GM19397 (cell line): ENCODE data around the gene MYH14.

Source experiments
- ATAC-seq: cut with Tn5 transposase; IDR thresholded peaks from one replicate; pipeline ENCODE4 v1.9.1; 2021; ENCODE audit warnings: mild to moderate bottlenecking, moderate library complexity; ENCODE audit not compliant: unreplicated experiment

Gene MYH14

GRCh38 chr19:50203281-50204080 is at the start of gene MYH14:
TSS of gene MYH14 (plus strand) at chr19:50203622. CDS start at chr19:50210366, 6,744 bp downstream.
- no peak for ATAC-seq

GRCh38 chr19:50154529-50154928 is 48.9 kb upstream of the MYH14 start:
- no peak for ATAC-seq

GRCh38 chr19:50155520-50156109 is 47.8 kb upstream of the MYH14 start:
- no peak for ATAC-seq

- no peak for ATAC-seq
Observed at GRCh38 chr19:50158577-50158976, 44.8 kb upstream of the MYH14 start.

- ATAC-seq, result no peak
Observed at GRCh38 chr19:50159078-50159477, 44.3 kb upstream of the MYH14 start.

- ATAC-seq, result no peak
Observed at GRCh38 chr19:50162988-50163387, 40.4 kb upstream of the MYH14 start, which contains the start of gene IZUMO2. TSS of gene IZUMO2 (minus strand) at chr19:50163281. CDS start at chr19:50163194, 87 bp downstream.

GRCh38 chr19:50167314-50167721 is 36.1 kb upstream of the MYH14 start:
- no peak for ATAC-seq

- no peak for ATAC-seq
Observed at GRCh38 chr19:50171752-50172151, 31.7 kb upstream of the MYH14 start.

- ATAC-seq, result no peak
Observed at GRCh38 chr19:50172726-50173125, 30.7 kb upstream of the MYH14 start.

GRCh38 chr19:50173127-50173526 is 30.3 kb upstream of the MYH14 start:
- ATAC-seq, result no peak

GRCh38 chr19:50174100-50174793 is 29.2 kb upstream of the MYH14 start:
- ATAC-seq, result no peak

- ATAC-seq, result no peak
Observed at GRCh38 chr19:50175924-50176323, 27.5 kb upstream of the MYH14 start.

GRCh38 chr19:50176775-50177174 is 26.6 kb upstream of the MYH14 start:
- no peak for ATAC-seq

- ATAC-seq, result no peak
Observed at GRCh38 chr19:50178320-50178719, 25.1 kb upstream of the MYH14 start.

GRCh38 chr19:50178859-50179537 is 24.4 kb upstream of the MYH14 start:
- no peak for ATAC-seq

GRCh38 chr19:50181121-50181520 is 22.3 kb upstream of the MYH14 start:
- no peak for ATAC-seq

- ATAC-seq, result no peak
Observed at GRCh38 chr19:50184196-50184595, 19.2 kb upstream of the MYH14 start.

GRCh38 chr19:50187937-50188336 is 15.5 kb upstream of the MYH14 start:
- ATAC-seq, result no peak

GRCh38 chr19:50189331-50189730 is 14.1 kb upstream of the MYH14 start:
- no peak for ATAC-seq

- ATAC-seq, result no peak
Observed at GRCh38 chr19:50190439-50190891, 13.0 kb upstream of the MYH14 start.

- no peak for ATAC-seq
Observed at GRCh38 chr19:50191216-50191615, 12.2 kb upstream of the MYH14 start.
